KBM-7 (cell line): Measurements from ENCODE around the gene CPLX1.
A peak's percentile ranks its signal among the peaks of the same experiment; 100 is the strongest.
"Not testable (repeated sequence)": the region's sequence is repeated elsewhere in the genome, so short reads cannot be mapped to it uniquely, and the experiment has no call there.

Source experiments
- DNase-seq: peaks from one replicate; pipeline ENCODE4 v3.0.0-alpha.2; 2015
- in situ Hi-C: fragments of 300-500 bp; cut with MboI; formaldehyde crosslinking; loops from 2 replicates; pipeline ENCODE4 v1.14.3; 2020; ENCODE audit warnings: low sequenced_read_pairs, low pct_unique_long_range_greater_than_20kb, mixed read lengths

Gene CPLX1

GRCh38 chr4:786074-786741, 39.7 kb downstream of the CPLX1 start:
- in situ Hi-C loops = no loop called here
- DNase-seq = no peak

- DNase-seq = no peak
- in situ Hi-C loops = no loop called here
Measured at GRCh38 chr4:785332-786073, 40.4 kb downstream of the CPLX1 start.

DNA sequence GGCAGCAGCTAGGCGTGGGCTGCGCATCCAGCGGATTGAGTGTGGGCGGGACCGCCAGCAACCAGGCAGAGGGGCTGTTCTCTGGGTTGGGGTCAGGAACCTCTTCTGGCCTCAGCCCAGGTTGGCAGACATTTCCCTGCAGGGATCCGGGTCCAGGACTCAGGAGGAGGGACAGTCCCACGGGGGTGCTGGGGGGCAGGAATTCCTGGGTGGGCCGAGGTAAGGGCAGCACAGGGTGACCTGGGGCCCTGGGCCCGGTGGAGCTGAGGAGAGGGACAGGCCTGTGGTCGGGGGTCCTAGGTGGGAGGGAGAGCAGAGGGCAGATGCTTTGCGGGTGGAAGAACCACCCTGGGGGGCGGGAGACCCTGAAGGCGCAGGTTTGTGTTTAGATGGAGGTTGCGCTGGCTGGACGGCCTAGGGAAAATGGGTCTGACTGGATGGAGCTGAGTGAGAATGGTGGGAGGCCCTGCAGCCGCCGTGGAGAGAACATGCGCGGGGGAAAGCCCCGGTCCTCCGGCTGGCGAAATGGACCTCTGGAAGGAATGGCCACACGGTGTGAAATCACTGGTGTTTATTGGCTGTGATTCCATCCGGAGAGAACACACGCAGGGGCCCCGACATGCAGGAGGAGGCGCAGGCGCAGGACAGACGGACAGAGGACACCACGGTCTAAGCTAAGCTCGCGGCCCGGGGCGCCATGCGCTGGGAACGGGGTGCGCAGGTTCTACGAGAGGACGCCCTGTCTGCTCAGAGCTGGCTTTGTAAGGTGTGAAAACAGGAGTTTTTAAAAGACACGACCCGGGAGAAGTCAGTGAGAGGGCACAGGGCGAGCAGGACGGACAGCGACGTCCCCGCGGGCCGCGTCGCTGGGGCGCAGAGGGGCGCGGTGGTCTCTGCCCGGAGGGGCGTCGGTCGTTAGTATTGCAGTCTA, 41.3 kb downstream of the CPLX1 start:
- in situ Hi-C loops = no loop called here
- no peak for DNase-seq

DNA sequence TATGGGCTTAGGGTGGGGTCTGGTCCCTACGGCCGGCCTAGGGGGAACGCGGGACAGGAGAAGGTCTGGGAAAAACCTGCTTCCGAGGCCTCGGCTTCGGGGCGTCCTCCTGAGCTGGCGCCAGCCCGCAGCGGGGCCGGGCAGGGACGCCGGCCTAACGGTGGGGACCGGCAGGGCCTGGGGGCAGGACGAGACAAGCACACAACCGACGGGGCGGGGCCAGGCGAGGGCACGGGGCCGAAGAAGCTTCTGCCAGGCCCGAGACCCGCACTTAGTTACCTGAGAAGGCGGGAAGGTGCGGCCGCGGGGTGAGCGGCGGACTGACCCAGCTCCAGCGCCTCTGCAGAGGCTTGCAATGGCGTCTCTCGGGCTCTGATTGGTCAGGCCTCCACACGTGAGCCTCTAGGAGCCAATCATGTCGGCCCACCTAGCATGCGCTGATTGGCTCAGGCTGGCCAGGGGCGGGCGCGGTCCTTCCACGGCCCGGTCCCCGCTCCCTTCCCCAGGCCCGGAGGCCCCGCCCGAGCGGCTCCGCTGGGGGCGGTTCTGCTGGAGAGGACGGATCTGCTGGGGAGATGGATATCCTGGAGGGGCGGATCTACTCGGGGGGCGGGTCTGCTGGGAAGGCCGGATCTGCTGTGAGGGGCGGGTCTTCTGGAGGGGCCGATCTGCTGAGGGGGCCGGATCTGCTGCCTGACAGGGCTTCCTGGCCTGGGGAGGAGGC, 44.3 kb downstream of the CPLX1 start:
- in situ Hi-C loops = no loop called here
- DNase-seq = peak; percentile 100

GRCh38 chr4:780716-781492, 45.0 kb downstream of the CPLX1 start:
- DNase-seq = no peak
- in situ Hi-C loops = no loop called here

- DNase-seq, in situ Hi-C loops: not testable (repeated sequence)
Measured at GRCh38 chr4:780255-780654, 45.7 kb downstream of the CPLX1 start.

- in situ Hi-C loops = no loop called here
Measured at GRCh38 chr4:779555-779954, 46.4 kb downstream of the CPLX1 start.

GRCh38 chr4:777520-778262, 48.2 kb downstream of the CPLX1 start:
- in situ Hi-C loops = no loop called here
- no peak for DNase-seq

More at GRCh38 chr4:779555-779954, 46.4 kb downstream of the CPLX1 start:
- DNase-seq = no peak

DNA sequence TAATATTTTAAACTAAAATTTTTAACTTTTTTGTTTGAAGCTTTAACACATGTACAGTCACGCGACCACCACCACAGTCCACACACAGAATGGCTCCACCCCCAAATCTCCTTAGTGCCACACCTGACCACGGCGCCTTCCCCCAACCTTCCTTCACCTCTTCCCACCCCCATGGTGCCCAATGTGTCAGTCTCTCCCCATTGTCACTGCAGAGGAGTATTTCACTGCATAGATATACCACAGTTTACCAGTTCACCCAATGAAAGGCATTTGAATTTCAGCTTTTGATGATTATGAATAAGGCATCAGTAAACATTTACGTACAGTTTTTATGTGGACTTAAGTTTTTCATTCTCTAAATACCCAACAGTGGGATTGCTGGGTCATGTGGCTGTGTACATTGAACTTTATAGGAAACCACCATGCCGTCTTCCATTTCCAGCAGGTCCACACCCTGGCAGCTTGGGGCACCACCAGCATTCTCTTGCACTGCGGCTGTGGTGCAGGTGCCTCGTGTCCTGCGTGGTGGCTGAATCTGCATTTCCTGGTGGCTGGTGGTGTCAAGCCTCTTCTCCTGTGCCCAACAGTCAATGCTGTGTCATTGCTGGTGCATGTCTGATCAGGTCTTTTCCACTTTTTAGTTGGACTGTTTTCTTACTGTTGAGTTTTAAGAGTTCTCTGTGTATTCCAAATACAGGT, 49.0 kb downstream of the CPLX1 start:
- DNase-seq = no peak
- in situ Hi-C loops = no loop called here

GRCh38 chr4:775485-775884, 50.4 kb downstream of the CPLX1 start:
- DNase-seq, in situ Hi-C loops: not testable (repeated sequence)

DNA sequence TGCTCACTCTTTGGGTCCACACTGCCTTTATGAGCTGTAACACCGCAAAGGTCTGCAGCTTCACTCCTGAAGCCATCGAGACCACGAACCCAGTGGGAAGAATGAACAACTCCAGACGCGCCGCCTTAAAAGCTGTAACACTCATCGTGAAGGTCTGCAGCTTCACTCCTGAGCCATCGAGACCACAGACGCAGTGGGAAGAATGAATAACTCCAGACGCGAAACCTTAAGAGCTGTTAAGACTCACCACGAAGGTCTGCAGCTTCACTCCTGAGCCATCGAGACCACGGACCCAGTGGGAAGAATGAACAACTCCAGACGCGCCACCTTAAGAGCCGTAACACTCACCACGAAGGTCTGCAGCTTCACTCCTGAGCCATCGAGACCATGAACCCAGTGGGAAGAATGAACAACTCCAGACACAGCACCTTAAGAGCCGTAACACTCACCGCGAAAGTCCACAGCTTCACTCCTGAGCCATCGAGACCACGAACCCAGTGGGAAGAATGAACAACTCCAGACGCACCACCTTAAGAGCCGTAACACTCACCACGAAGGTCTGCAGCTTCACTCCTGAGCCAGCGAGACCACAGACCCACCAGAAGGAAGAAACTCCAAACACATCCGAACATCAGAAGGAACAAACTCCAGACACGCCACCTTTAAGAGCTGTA, 51.4 kb downstream of the CPLX1 start:
- in situ Hi-C loops, DNase-seq: not testable (repeated sequence)

DNA sequence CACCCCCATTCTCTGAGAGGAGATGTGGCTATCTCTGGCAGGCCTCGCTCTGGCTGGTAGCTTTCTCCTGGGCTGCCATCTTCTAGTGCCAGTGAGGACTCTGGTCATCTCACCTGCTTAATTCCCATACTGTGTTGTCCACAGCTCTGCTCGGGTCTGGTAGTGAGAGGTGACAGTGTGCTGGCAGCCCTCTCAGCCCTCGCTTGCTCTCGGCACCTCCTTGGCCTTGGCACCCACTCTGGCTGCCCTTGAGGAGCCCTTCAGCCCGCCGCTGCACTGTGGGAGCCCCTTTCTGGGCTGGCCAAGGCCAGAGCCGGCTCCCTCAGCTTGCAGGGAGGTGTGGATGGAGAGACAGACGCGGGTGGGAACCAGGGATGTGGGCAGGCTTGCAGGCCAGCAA, 52.7 kb downstream of the CPLX1 start:
- in situ Hi-C loops = no loop called here
- DNase-seq = no peak

GRCh38 chr4:772776-773175, 53.2 kb downstream of the CPLX1 start:
- no peak for DNase-seq
- in situ Hi-C loops = no loop called here

GRCh38 chr4:772118-772517, 53.8 kb downstream of the CPLX1 start:
- in situ Hi-C loops = no loop called here
- DNase-seq = no peak

DNA sequence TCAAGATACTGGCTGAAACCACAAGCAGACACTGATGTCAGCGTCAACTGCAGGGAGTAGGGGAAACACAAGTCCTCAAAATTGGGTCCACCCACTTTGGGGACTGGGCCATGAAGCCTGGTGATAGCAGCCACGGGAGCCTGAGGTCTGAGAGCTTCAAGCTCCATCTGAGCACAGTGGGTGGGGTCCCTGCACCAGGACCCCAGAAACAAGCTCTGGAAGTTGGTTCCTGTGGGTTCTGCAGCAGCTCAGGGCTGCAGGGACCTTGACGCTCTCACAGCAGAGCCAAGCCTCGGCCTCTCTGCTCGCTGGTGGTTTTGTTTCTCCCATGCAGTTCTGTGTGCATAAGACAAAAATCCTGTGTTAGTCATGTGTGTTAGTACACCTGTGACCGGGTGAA, 54.5 kb downstream of the CPLX1 start:
- in situ Hi-C loops = no loop called here
- DNase-seq = no peak

GRCh38 chr4:770022-770421, 55.9 kb downstream of the CPLX1 start:
- in situ Hi-C loops = no loop called here
- DNase-seq = no peak

DNA sequence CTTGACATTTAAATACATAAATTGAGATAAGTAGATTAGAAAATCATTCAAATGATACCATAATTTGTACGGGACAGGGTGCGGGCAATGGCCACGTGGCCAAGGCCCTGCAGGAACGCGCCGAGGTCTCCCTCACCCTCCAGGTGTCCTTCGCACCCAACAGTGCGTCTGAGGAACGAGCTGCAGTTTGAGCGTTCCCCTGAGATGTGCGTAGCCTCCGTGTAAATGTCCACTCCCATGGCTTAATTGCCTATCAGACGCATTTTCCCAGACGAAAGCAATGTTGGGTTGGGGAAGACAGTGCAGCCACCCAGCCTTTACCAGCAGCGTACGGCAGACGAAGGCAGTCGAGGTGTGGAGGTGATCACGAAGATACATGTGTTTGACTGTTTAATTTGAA, 56.4 kb downstream of the CPLX1 start:
- in situ Hi-C loops = no loop called here
- no peak for DNase-seq
